ENCODE data around the gene MAML2.

DNA sequence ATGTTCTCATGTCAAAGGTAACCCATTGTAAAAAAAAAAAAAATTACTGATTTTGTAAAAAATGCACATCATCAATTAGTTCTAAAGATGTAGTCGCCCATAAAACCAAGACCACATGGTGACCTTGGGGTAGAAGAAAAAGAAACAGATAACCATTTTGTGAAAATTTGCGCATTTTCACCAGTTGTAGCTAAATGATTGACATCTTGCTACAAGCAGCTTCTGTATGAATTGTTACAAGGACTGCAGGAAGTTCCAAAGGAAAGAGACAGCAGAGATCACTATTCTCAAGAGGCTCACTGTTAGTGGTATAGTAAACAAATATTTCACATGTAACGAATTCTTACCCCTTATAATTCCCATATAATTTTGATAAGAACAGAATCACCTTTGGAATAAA lies 48.7 kb downstream of the MAML2 start:
- TF ChIP-seq, protein P1, sequence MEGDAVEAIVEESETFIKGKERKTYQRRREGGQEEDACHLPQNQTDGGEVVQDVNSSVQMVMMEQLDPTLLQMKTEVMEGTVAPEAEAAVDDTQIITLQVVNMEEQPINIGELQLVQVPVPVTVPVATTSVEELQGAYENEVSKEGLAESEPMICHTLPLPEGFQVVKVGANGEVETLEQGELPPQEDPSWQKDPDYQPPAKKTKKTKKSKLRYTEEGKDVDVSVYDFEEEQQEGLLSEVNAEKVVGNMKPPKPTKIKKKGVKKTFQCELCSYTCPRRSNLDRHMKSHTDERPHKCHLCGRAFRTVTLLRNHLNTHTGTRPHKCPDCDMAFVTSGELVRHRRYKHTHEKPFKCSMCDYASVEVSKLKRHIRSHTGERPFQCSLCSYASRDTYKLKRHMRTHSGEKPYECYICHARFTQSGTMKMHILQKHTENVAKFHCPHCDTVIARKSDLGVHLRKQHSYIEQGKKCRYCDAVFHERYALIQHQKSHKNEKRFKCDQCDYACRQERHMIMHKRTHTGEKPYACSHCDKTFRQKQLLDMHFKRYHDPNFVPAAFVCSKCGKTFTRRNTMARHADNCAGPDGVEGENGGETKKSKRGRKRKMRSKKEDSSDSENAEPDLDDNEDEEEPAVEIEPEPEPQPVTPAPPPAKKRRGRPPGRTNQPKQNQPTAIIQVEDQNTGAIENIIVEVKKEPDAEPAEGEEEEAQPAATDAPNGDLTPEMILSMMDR (IDR thresholded peaks at IDR 0.05): no peak
- TF ChIP-seq POLR2A (IDR thresholded peaks at IDR 0.05) (no peak), EP300 (IDR thresholded peaks at IDR 0.05) (no peak)
